NCI-H1048 (cell line): Measurements from ENCODE around the gene CACNG1.

Source experiments
- DNase-seq: peaks from one replicate; lab custom pipeline; 2025; lab: John Stamatoyannopoulos, UW

Gene CACNG1

DNA sequence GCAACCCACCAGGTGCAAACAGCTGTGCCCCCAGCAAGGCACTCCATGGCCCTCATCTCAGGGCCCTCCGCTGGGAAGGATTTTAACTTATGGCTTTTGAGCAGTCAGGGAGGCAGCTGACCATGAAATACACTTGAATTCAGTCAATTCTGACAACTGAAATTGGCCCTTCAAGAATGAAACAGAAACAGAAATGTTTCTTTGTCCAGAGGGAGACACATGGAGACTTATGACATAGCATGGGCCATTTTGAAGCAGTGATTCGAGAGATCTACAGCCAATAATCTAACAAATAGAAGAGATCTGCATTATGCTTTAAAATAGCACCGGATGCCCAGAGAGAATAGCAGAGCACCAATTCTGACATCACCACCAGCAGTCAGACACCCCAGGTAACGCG, 7.5 kb downstream of the CACNG1 start:
- DNase-seq, result no peak

DNA sequence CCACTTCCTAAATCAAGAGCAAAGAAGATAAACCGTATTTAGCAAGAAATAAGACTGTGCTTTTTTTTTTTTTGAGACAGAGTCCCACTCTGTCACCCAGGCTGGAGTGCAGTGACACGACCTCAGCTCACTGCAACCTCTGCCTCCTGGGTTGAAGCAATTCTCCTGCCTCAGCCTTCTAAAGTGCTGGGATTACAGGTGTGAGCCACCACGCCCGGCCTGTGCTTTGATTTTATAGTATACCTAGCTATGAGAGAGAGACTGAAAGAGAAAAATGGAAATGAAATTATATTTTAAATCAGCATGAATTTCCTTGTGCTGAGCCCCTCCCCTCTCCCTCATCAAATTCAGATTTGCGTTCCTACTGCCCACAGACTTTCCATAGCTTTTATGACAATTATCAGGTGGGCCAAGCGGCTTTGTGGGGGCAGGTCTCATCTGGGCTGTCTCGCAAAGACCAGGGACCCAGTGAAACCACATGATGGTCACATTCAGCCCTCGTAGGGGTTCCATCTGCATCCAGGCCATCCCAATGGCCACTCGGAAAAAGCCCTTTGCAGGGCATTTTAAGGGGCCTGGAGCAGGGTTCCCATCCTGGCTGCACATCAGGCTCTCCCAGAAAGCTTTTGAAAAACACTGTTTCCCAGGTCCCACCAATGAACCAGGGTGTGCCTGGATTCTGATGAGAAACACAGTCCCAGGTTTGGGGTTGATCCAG, 8.5 kb downstream of the CACNG1 start:
- no peak for DNase-seq

DNA sequence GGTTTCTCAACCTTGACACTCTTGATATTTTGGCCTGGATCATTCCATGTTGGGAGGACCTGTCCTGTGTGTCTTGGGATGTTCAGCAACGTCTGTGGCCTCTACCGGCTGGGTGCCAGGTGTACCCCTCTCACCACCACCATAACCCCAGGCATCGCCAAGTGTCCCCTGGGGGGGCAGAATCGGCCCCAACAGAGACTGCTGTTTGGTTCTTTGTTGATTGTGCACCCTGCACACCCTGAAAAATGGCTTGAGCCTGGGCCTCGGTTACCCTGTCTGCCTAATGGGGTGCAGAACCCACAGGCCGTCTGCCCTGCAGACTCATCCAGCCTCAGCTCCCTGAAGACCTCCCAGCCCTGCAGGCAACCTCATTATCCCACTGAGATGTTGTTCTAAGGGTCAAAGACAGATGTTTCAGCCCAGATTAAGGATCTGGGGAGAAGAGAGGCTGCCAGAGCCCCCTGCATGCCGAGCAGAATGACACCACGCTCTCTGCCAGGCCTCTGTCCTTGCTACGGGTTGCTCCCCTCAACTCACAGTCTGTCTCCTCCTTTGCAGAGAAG, 9.2 kb downstream of the CACNG1 start:
- no peak for DNase-seq

DNA sequence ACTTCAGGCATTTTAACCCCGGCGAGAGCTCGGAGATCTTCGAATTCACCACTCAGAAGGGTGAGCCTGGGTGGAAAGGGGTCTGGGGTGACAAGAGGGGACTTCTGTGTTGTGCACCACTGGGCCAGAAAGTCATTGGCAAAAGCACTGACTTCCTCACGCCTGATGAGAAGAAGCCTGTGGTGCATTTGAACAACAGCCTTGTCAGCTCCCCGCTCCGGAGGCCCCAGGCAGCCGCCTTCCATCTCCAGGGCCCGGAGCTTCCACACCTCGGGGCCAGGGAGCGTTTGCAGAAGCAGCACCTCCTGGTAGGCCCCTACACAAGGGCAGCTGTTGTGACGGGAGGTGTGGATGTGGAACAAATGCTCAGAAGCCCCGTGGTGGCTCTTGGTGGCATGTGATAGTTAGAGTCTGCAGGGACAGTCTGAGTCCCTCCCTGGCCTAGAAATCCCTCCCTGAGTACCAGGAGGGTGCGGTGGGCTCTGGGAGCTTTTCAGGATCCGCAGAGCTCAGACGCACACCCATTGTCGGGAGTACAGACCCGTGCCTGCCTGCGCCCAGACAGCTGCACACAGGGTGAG, 9.7 kb downstream of the CACNG1 start:
- DNase-seq, result no peak

DNA sequence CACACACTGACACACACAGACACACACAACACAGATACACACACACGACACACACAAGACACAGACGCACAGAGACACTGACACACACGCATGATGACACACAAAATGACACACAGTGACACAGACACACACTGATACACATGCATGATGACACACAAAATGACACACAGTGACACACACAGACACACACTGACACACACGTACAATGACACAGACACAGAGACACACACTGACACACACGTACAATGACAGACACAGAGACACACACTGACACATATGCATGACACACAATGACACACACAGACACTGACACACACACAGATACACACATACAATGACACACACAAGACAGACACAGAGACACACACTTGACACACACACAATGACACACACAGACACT, 10.3 kb downstream of the CACNG1 start:
- no peak for DNase-seq

DNA sequence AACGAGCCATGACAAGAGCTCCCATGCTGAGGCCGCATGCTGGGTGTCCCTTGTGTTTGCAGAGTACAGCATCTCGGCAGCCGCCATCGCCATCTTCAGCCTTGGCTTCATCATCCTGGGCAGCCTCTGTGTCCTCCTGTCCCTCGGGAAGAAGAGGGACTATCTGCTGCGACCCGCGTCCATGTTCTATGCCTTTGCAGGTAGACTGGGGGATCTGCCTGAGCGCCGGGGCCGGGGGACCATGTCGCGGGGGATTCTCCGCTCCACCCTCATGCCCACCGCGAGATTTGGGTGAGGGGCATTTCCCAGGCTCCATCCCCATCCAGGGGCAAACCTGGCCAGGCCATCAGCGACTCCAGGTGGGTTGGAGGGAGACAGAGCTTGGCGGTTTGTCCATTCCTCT, 10.7 kb downstream of the CACNG1 start:
- no peak for DNase-seq

DNA sequence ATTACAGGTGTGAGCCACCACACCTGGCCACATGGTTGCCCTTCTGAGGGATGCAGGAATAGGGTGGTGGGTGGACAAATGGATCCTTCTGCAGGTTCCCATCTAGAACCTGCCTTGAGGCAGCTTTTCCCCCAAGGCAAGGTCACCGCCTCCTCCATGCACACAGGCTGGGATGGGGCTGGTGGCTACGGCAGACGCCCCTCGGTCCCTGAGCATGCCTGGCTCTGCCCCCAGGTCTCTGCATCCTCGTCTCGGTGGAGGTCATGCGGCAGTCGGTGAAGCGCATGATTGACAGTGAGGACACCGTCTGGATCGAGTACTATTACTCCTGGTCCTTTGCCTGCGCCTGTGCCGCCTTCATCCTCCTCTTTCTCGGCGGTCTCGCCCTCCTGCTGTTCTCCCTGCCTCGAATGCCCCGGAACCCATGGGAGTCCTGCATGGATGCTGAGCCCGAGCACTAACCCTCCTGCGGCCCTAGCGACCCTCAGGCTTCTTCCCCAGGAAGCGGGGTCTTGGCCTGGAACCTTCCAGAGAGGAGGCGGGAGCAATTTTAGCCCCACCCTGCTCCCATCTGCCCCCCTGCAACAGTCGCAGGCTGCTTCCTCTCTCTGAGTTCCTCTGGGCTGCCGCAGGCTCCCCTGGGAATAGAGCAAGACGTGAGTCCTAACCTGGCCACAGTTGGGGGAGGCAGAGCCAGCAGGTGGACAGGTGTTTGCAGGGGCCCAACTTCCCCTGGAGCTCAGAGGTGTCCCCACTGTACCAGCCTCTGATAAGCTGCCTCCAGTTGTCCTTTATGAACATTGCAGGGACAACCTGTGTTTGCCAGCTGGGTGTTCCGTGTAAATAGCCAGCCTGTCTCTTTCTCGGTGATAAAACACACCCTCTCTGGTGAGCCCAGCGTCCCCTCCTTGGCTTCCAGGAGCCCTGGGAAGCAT, 11.7 kb downstream of the CACNG1 start:
- DNase-seq, result no peak

DNA sequence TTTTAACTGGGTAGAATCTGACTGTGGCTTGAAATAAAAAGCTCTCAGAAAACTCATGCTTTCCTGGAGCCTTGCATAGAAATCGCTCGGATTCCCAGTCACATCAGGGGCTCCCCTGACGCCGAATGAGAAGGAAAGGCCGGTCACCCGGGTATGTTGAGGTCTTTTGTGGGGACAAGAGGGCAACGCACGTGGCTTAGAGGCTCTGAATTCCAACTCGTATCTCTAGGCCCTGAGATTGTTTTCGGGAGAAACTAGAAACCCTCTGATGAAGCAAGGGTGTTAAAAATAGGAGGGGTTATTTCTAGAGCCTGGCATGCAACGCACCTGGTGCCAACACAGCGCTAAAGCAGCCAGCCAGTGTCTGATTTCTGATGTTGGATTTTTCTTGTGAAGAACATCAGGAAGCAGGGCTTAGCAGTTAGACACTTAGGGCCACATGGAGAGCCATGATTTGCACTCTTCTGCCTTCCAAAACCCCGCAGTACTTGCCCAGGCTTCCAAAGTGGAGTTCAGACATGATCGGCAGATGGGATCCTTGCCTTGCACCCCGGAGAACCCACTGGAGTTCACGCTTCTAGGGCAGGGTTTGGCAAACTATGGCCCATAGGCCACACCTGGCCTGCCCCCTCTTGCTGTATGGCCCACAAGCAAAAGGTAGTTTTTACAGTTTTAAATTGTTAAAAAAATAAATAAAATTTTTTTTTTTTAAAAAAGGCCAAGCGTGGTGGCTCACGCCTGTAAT, 12.6 kb downstream of the CACNG1 start:
- no peak for DNase-seq

DNA sequence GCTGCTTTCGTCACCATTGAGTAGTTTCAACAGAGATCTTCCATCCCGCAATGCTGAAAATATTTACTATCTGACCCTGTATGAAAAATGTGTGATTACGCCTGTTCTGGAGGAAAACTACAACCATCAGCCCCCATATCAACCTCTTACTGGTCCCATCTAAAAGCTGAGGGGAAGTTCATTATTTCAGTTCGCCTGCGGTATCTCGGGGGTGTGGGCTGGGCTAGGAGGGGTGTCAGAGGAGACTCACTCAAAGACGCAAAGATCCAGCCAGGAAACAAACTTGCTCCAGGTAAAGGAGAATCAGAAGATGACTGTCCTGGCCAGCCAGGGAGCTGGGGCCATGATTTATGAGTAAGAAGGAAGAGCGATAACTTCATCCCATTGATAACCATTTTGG, 13.7 kb downstream of the CACNG1 start:
- DNase-seq, result no peak

DNA sequence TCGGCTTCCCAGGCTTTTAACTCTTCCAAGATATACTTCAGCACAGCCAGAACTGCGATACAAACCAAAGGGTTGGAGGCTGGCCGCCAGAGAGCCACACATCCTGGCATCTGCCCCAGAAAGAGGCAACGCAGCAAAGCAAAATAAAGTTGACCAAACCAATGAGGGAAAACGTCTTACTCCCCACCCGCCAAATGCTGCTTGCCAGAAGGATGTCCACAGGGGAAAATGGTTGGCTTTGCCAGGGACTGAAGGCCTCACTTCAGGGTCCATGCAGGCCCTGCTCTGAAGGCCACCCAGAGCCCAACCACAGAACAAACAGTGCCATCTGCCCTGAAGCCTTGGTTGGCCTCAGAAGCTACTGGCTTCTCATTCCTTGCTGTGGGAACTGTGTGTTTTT, 15.0 kb downstream of the CACNG1 start:
- DNase-seq, result no peak

DNA sequence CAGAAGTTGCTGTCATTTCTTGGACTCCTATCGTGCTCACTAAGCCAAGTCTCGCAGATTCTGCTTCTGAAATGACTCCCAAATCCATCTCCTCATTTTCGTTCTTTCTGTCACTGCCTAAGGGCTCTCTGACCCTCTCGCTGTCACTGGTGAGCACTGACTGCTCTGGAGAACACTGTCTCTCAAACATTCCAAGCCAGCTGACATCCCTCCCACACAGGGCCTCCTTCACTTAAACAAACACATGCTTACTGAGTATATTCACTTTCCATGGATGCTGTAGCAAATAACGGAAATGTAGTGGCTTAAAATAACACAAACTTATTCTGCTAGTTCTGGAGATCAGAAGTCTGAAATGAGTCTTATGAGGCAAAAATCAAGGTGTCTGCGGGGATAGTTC, 18.8 kb downstream of the CACNG1 start:
- DNase-seq, result no peak

DNA sequence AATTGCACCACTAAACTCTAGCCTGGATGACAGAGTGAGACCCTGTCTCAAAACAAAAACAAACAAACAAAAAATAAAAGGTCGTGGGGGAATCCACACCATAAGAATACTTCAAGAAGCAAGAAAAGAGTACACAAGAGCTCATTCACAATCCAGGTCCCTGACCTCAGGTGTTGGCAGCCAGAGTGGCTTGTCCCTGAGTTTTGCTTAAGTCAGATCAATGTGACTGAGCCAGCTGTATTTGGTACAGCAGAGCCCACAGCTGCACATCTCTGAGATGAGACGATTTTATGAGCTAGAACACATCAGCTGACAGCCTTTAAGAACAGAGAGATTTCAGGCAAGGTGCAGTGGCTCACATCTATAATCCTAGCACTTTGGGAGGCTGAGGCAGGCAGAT, 22.4 kb downstream of the CACNG1 start:
- DNase-seq, result no peak

DNA sequence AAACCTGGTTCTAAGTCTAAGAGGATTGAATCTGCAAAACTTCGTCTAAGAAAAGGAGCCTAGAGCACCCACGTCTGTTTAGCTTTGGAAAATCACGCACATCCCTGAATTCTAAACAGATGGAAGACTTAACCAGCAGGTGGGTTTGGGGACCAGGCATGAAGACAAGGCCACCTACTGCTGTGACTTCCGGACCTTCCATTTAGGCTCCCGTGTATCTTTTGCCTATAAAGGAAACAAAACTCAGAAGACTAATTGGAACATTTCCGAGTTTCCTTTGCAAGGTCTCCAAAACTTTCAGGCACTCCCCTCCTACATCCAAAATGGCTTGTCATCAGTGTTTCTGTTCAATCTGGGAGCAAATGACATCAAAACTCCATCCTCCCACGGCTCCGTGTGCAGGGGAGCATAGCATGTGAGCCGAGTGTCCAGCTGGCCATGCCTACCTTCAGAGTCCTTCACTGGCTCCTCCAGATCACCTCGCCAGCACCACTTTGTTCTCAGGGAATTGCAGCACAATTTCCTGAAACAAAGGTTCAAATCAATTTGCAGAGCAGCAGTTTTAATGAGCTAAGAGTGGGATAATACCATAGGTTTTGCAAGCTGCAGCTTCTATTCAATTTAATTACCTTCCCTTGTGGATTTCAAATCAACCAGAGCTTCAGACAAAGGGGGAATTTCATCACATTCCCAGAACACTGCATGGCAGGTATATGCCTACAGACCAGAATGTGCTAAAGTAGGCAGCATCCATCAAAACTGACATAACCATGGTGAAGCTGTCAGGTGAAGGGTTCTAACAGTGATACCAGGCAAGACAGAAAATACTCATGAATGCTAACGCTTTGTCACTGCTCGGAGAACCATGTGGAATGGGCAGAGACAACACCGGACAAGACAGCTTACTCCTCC, 23.5 kb downstream of the CACNG1 start:
- DNase-seq, result no peak

DNA sequence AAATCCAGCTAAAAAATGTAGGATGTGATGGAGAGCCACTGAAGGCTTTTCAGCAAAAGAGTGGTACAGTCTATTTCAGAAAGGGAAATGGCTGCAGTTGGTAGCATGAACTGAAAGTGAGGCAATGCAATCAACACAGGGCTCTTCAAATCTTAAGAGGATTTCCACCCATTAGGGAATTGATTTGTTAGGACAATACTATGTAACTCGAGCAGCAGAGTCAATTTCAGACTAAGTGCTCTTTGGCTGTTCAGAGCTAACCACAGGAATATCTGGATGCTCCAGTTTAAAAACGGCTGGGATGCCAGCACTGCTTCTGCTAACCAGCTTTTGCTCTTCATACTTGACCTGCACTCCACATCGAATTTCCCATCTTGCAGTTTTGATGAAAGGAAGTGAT, 24.6 kb downstream of the CACNG1 start:
- DNase-seq, result no peak

DNA sequence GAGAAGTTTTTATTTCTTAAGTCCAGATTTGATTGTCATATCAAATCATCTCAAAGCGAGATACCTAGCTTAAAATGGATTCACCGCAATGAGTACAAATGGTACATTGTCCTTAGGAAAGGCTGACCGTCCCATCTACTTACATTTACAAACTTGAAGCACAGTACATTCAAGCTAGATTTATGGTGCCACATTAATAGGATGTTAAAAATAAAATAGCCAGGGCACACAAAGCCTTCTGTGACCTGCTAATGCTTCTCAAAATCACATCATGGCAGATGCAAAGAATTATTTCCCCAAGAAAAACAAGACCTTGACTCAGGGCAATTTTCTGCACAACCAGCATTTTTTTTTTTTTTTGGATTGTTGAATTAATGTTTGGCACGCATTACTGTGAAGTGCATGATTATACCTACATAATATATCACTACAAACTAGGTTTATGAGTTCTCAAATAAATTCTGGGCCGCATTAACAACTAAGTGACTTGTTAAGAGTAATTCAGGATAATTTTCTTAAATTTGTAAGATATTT, 25.3 kb downstream of the CACNG1 start:
- DNase-seq, result no peak

DNA sequence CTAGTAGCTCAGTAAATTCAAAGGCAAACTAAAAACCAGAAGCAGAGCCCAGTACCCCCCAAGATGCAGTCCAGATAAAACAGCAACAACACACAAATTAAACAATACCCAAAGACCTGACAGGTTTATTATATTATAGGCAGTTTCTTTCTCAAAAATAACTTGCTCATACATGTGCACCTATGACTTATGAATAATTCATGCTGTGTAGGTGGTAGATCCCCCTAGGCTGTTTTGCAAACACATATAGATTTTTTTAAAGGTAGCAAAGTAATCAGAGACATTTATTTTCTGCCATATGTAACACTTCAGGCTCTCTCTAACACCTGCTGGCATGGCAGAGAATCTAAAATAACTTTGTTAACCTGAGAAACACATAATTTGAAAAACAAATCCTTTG, 27.2 kb downstream of the CACNG1 start:
- DNase-seq, result no peak

DNA sequence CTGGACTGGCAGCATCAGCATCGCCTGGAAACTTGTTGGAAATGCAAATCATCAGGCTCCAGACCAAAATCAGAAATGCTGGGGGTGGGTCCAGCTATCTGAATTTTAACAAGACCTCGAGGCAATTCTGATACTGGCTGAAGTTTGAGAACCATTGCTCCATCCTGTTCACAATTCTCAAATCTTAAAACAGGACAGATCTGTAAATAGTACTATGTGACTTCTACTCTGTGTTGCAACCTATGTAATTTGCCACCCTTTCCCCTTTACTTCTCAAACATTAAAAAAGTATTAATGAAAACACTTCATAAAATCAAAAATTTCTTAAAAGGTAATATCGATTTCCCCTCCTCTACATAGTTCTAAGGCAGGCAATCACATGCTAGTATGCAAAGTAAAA, 28.5 kb downstream of the CACNG1 start:
- DNase-seq, result no peak

DNA sequence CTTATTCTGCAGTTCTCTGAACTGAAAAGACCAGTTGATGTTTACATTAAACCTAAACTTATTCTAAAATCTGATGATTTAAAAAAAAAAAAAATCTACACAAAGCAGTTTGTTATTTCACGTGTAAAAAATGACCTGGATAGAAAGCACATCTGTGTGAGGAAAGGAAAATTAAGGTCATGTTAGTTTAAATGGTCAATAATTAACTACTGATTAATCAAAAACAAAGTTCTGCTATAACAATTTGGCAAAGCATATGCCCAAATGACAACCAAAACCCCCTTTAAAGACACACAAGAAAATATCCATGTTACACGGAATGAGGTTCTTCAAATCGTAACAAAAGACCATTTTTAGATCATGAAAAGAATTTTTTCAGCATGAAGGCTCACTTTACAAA, 30.4 kb downstream of the CACNG1 start:
- DNase-seq, result no peak

DNA sequence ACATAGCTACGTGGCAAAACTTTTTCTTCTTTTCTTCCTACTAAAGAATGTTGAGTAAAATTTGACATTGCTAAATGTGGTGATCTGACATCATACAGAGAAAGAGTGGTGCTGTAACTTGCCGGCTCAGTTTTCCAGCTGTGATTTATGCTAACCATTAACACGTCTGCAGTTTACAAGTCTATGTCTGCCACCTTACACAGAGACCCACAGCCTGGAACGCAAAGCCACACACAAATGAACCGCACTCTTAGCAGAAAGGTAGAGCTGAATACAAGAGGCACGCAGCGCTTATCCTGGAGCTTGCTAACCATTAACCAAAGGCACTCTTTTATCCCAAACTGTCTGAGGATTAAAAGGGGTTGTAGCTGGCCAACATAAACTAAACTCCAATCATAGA, 31.9 kb downstream of the CACNG1 start:
- DNase-seq, result no peak

DNA sequence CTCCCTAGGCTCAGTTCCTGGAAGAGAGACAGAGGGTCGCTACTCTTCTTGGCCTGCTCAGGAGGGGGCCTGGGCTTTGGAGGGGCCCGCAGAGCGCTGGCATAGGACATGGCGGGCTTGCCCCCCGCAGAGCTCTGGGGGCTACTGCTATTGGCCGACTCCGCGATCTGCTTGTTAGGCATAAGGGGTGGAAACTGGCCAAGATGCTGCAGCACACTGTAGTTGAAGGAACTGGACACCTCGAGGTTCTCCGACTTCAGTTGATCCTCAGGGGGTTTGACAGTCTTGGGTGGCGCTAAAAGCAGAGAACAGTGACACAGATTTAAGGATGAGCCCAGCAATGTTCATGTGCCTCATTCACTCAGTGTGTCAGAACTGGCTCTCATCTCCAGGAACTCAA, 33.9 kb downstream of the CACNG1 start:
- no peak for DNase-seq

DNA sequence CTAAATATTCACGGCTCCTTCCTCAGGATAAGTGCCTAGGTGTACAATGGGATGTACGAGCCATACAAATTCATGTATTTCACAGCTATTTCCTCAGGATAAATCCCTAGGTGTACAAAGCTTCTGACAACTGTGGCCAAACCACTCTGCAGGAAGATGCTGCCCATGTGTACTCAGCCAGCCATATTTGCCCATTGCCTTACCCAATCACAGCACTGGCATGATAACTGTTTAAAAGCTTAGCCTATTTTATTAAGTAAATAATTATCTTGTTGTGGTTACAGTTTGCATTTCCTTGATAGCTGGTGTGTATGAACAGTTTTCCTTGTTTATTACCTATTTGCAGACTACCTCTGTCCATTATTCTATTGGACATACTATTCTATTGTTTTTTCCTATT, 35.1 kb downstream of the CACNG1 start:
- DNase-seq, result no peak
